Gastroesophageal sphincter (tissue), 3 donors: Measurements from ENCODE around the gene S100B.

ENCODE experiments used
- CTCF ChIP-seq, 4 experiments: fragments of 200-600 bp in 2 of 4; fragments of 450-650 bp in 2 of 4; sonication (generic) in 1 of 4; IDR thresholded peaks; one replicate each; pipeline ENCODE4 v1.5.1; 2017 to 2019; ENCODE audit warnings: antibody characterized with exemption in 4 of 4, mild to moderate bottlenecking in 2 of 4, moderate library complexity in 2 of 4
- POLR2A ChIP-seq, 2 donors: fragments of 450-650 bp; IDR thresholded peaks; one replicate each; pipeline ENCODE4 v1.6.1; 2017; ENCODE audit warnings: antibody characterized with exemption in 2 of 2, mild to moderate bottlenecking in 2 of 2, moderate library complexity in 1 of 2
- POLR2AphosphoS5 ChIP-seq: sonication (generic); formaldehyde crosslinking; IDR thresholded peaks from one replicate; pipeline ENCODE4 v1.6.1; 2017; ENCODE audit warnings: antibody characterized with exemption

GRCh38 chr21:46552865-46553379, 52.0 kb downstream of the S100B start:
- TF ChIP-seq CTCF (IDR thresholded peaks at IDR 0.05) (no peak), POLR2A (IDR thresholded peaks at IDR 0.05) (no peak), POLR2AphosphoS5 (no peak)
